CD14-positive monocyte (primary cell): ENCODE data around the gene SLC1A1. TPM values are rescaled to one million over a fixed set of nuclear protein-coding genes. Genes with fewer than 3 reads are reported as not detected.

Experiments
- DNase-seq, 3 donors: peaks; one replicate each; pipeline ENCODE4 v3.0.0-alpha.2; 2011 to 2022
- H2AFZ ChIP-seq: 2 replicates; pipeline ENCODE4 v1.6.0; 2012; ENCODE audit warnings: mild to moderate bottlenecking, low read depth, low read length, inconsistent platforms; ENCODE audit not compliant: insufficient read depth, poor library complexity, severe bottlenecking
- H3K27ac ChIP-seq, 2 donors: 1 replicate in 1 of 2; 2 replicates in 1 of 2; pipeline ENCODE4 v1.5.1; 2012 to 2013; ENCODE audit warnings: low read length in 2 of 2, control low read depth in 1 of 2, inconsistent platforms in 1 of 2, low read depth in 1 of 2, mild to moderate bottlenecking in 1 of 2
- H3K27me3 ChIP-seq, 2 donors: one replicate each; pipeline versions ENCODE4 v1.6.0 to v1.6.1; 2011 to 2013; ENCODE audit warnings: low read length in 2 of 2; ENCODE audit not compliant: control insufficient read depth in 2 of 2, insufficient read depth in 2 of 2
- H3K36me3 ChIP-seq, 2 donors: replicated peaks in 1 of 2; 1 replicate in 1 of 2; 2 replicates in 1 of 2; pipeline versions ENCODE4 v1.5.1 to v1.6.1; 2012 to 2013; ENCODE audit warnings: low read length in 2 of 2, control low read depth in 1 of 2, inconsistent platforms in 1 of 2, mild to moderate bottlenecking in 1 of 2; ENCODE audit not compliant: insufficient read depth in 2 of 2, control insufficient read depth in 1 of 2
- H3K4me1 ChIP-seq, 2 donors: 1 replicate in 1 of 2; 2 replicates in 1 of 2; pipeline versions ENCODE4 v1.5.1 to v1.6.1; 2012 to 2013; ENCODE audit warnings: low read length in 2 of 2, control low read depth in 1 of 2, inconsistent platforms in 1 of 2, mild to moderate bottlenecking in 1 of 2, moderate library complexity in 1 of 2; ENCODE audit not compliant: insufficient read depth in 2 of 2, control insufficient read depth in 1 of 2
- H3K4me2 ChIP-seq: replicated peaks from 2 replicates; pipeline ENCODE3; 2012; ENCODE audit warnings: low read length, moderate library complexity, mild to moderate bottlenecking; ENCODE audit not compliant: poor library complexity, severe bottlenecking; ENCODE audit errors: extremely low read depth
- H3K4me3 ChIP-seq, 3 experiments: fragments of 200-600 bp in 1 of 3; sonication (generic) in 1 of 3; replicated peaks in 1 of 3; 1 replicate in 2 of 3; 2 replicates in 1 of 3; pipeline ENCODE4 v1.5.1; 2011 to 2013; ENCODE audit warnings: low read length in 3 of 3, mild to moderate bottlenecking in 3 of 3, control low read depth in 2 of 3, low read depth in 2 of 3, inconsistent platforms in 1 of 3, moderate library complexity in 1 of 3
- H3K79me2 ChIP-seq: 2 replicates; pipeline ENCODE4 v1.6.0; 2012; ENCODE audit warnings: mild to moderate bottlenecking, control low read depth, inconsistent platforms, low read length, moderate library complexity; ENCODE audit not compliant: insufficient read depth
- H3K9ac ChIP-seq: 2 replicates; pipeline ENCODE4 v1.6.0; 2017; ENCODE audit warnings: low read length, mild to moderate bottlenecking; ENCODE audit not compliant: insufficient read depth, poor library complexity, severe bottlenecking
- H3K9me3 ChIP-seq, 2 donors: replicated peaks in 1 of 2; 1 replicate in 1 of 2; 2 replicates in 1 of 2; pipeline versions ENCODE4 v1.5.1 to v1.6.1; 2012 to 2013; ENCODE audit warnings: low read length in 2 of 2, control low read depth in 1 of 2; ENCODE audit not compliant: control insufficient read depth in 1 of 2, insufficient read depth in 1 of 2
- H4K20me1 ChIP-seq: 2 replicates; pipeline ENCODE4 v1.6.0; 2012; ENCODE audit warnings: mild to moderate bottlenecking, low read length, control low read depth, moderate library complexity; ENCODE audit not compliant: insufficient read depth
- H3K27ac Mint-ChIP-seq, 7 donors: one replicate each; pipeline ENCODE4 v1.8.0; 2020; ENCODE audit warnings: mild to moderate bottlenecking in 7 of 7, mixed read lengths in 7 of 7, moderate library complexity in 6 of 7, inconsistent platforms in 2 of 7
- H3K27me3 Mint-ChIP-seq, 3 donors: one replicate each; pipeline ENCODE4 v1.8.0; 2021 to 2022; ENCODE audit warnings: low read depth in 3 of 3, mild to moderate bottlenecking in 3 of 3, mixed read lengths in 3 of 3, moderate library complexity in 3 of 3, inconsistent platforms in 1 of 3
- H3K36me3 Mint-ChIP-seq, 2 donors: one replicate each; pipeline ENCODE4 v1.8.0; 2020; ENCODE audit warnings: mixed read lengths in 2 of 2, inconsistent platforms in 1 of 2, mild to moderate bottlenecking in 1 of 2
- H3K4me1 Mint-ChIP-seq: one replicate; pipeline ENCODE4 v1.8.0; 2020; ENCODE audit warnings: mild to moderate bottlenecking, mixed read lengths
- H3K4me3 Mint-ChIP-seq, 2 donors: one replicate each; pipeline ENCODE4 v1.8.0; 2020; ENCODE audit warnings: mild to moderate bottlenecking in 2 of 2, mixed read lengths in 2 of 2, moderate library complexity in 1 of 2
- H3K9me3 Mint-ChIP-seq, 7 donors: one replicate each; pipeline ENCODE4 v1.8.0; 2020 to 2022; ENCODE audit warnings: mixed read lengths in 7 of 7, mild to moderate bottlenecking in 6 of 7, moderate library complexity in 6 of 7, inconsistent platforms in 2 of 7
- CTCF ChIP-seq: fragments of 200-600 bp; IDR thresholded peaks from one replicate; pipeline ENCODE4 v1.8.0; 2022; ENCODE audit warnings: antibody characterized with exemption, mild to moderate bottlenecking
- WGBS: methylation state at CpG from one replicate; pipeline ENCODE4 v1.1.5; 2013; ENCODE audit warnings: missing lambda C conversion rate; ENCODE audit not compliant: insufficient coverage; 5-methylcytosine and 5-hydroxymethylcytosine counted together
- intact Hi-C, 2 donors: fragments of 100-400 bp; cut with micrococcal nuclease; formaldehyde crosslinking; loops; one replicate each; pipeline versions ENCODE4 v1.15.0 to v1.15.1; 2023
- polyA plus RNA-seq, 3 donors: library from polyadenylated mRNA; depleted of rRNA in 1 of 3; unstranded in 2 of 3; stranded (reverse) in 1 of 3; fragments of 300-500 nt in 2 of 3; fragments of >200 nt in 1 of 3; fragmentation: Illumina TruSeq in 2 of 3; gene quantifications; 1 replicate in 2 of 3; 2 replicates in 1 of 3; pipeline ENCODE4 v1.2.3, GENCODE V29; 2012 to 2021

SLC1A1 gene
- polyA plus RNA-seq, 3 donors: not detected

- Histone ChIP-seq H3K4me1 (no peaks in the 10 kb centered on the region), H3K79me2 (no peaks in the 10 kb centered on the region), H4K20me1 (no peaks in the 10 kb centered on the region), H3K9me3 (no peaks in the 10 kb centered on the region), H3K4me3 (no peak overlapping the region), H3K9ac (no peak overlapping the region), H3K36me3 (no peaks in the 10 kb centered on the region), H3K27me3 (peaks cover 9 to 13% of the 10 kb centered on the region in 2 donors), H3K4me2 (no peak overlapping the region), H3K27ac (no peak overlapping the region), H2AFZ (no peak overlapping the region)
- H3K4me3 Mint-ChIP-seq: no peak overlapping the region
- TF ChIP-seq CTCF: no peak
- H3K9me3 Mint-ChIP-seq: peaks cover 0 to 2% (median 0%) of the 10 kb centered on the region in 7 donors
- no peak for DNase-seq
- WGBS: no CpG with 5 or more reads among the region's 1 CpG
- H3K27ac Mint-ChIP-seq: no peak overlapping the region
- peaks cover 13 to 21% (median 20%) of the 10 kb centered on the region in 3 donors for H3K27me3 Mint-ChIP-seq
- intact Hi-C loops: no loop called here
- no peaks in the 10 kb centered on the region for H3K4me1 Mint-ChIP-seq
- no peaks in the 10 kb centered on the region for H3K36me3 Mint-ChIP-seq
Measured at GRCh38 chr9:4497395-4497794, 7.1 kb downstream of the SLC1A1 start.

- Histone ChIP-seq H3K79me2 (no peaks in the 10 kb centered on the region), H4K20me1 (no peaks in the 10 kb centered on the region), H3K27ac (no peak overlapping the region), H3K9me3 (no peaks in the 10 kb centered on the region), H3K9ac (no peak overlapping the region), H3K36me3 (no peaks in the 10 kb centered on the region), H3K27me3 (peaks cover 6 to 9% of the 10 kb centered on the region in 2 donors), H2AFZ (no peak overlapping the region), H3K4me3 (no peak overlapping the region), H3K4me2 (no peak overlapping the region), H3K4me1 (no peaks in the 10 kb centered on the region)
- no CpG with 5 or more reads among the region's 1 CpG for WGBS
- TF ChIP-seq CTCF: no peak
- H3K27me3 Mint-ChIP-seq: peaks cover 8 to 16% (median 15%) of the 10 kb centered on the region in 3 donors
- no peaks in the 10 kb centered on the region for H3K4me1 Mint-ChIP-seq
- H3K36me3 Mint-ChIP-seq: no peaks in the 10 kb centered on the region
- no peak for DNase-seq
- no peaks in the 10 kb centered on the region for H3K9me3 Mint-ChIP-seq
- H3K4me3 Mint-ChIP-seq: no peak overlapping the region
- no peak overlapping the region for H3K27ac Mint-ChIP-seq
- intact Hi-C loops: no loop called here
Measured at GRCh38 chr9:4497855-4498254, 7.6 kb downstream of the SLC1A1 start.
